HCT116 (cell line): ENCODE data around the gene PRAMEF7. TPM values are rescaled to one million over a fixed set of nuclear protein-coding genes. Genes with fewer than 3 reads are reported as not detected.
"Not testable (repeated sequence)": the region's sequence is repeated elsewhere in the genome, so short reads cannot be mapped to it uniquely, and the experiment has no call there.

Source experiments
- ATAC-seq: fragments of 200-7000 bp; cut with Tn5 transposase; 2 replicates; pipeline ENCODE4 v1.9.1; 2020; ENCODE audit warnings: mild to moderate bottlenecking, moderate library complexity
- Bru-seq: library from RNA; stranded (reverse); fragments of 400-500 nt; gene quantifications from one replicate; lab custom pipeline; 2021; lab: Mats Ljungman, UMichigan
- BruChase-seq, 2 experiments: library from RNA; stranded (reverse); fragments of 400-500 nt; gene quantifications; one replicate each; lab custom pipeline; 2021; lab: Mats Ljungman, UMichigan
- BruUV-seq: library from RNA; stranded (reverse); fragments of 400-500 nt; replicated peaks from 2 replicates; lab custom pipeline; 2021; lab: Mats Ljungman, UMichigan
- CTCF ChIA-PET: fragments of 300-600 bp; sonication (Branson Sonifier 250); formaldehyde crosslinking; loops from one replicate; lab custom pipeline; 2021; ENCODE audit warnings: antibody characterized with exemption; lab: Charles Lee
- POLR2A ChIA-PET: fragments of 300-600, 350-600 bp; sonication (Branson Sonifier 250); formaldehyde crosslinking; loops from one replicate; lab custom pipeline; 2021; ENCODE audit warnings: antibody characterized with exemption; lab: Charles Lee
- RAD21 ChIA-PET, 2 experiments: fragments of 300-600 bp; sonication (Branson Sonifier 250); formaldehyde crosslinking; loops; one replicate each; lab custom pipeline; 2023; ENCODE audit warnings: low total read pairs in 2 of 2; ENCODE audit not compliant: uncharacterized antibody in 2 of 2, unreplicated experiment in 2 of 2, low non-redundant PET in 1 of 2; lab: Charles Lee
- DNase-seq: peaks from one replicate; pipeline ENCODE4 v3.0.0-alpha.2; 2010; ENCODE audit warnings: low read depth, low spot score
- H2AFZ ChIP-seq: fragments of 200-600 bp; shearing (Covaris generic), sonication (generic); 2 replicates; pipeline ENCODE4 v1.6.1; 2017; ENCODE audit warnings: low read depth, mixed run types, mixed read lengths, antibody characterized with exemption, low read length; ENCODE audit not compliant: poor library complexity, severe bottlenecking
- H3K27ac ChIP-seq: 2 replicates; pipeline ENCODE4 v1.5.1; 2012; ENCODE audit warnings: low read depth, low read length
- H3K27me3 ChIP-seq: fragments of 200-600 bp; sonication (generic); 2 replicates; pipeline ENCODE4 v1.6.1; 2016; ENCODE audit warnings: mixed run types, low read length, mixed read lengths; ENCODE audit not compliant: insufficient read depth
- H3K36me3 ChIP-seq, 2 experiments: fragments of 200-500 bp in 1 of 2; fragments of 200-600 bp in 1 of 2; sonication (Bioruptor generic) in 1 of 2; sonication (generic) in 1 of 2; 2 replicates each; pipeline versions ENCODE4 v1.5.1 to v1.6.1; 2014 to 2016; ENCODE audit warnings: low read length in 2 of 2, inconsistent platforms in 1 of 2, mixed read lengths in 1 of 2, mixed run types in 1 of 2; ENCODE audit not compliant: insufficient read depth in 2 of 2, control insufficient read depth in 1 of 2
- H3K4me1 ChIP-seq, 2 experiments: fragments of 200-600 bp in 1 of 2; sonication (generic) in 1 of 2; 2 replicates each; pipeline versions ENCODE4 v1.5.1 to v1.6.1; 2012 to 2017; ENCODE audit warnings: low read length in 2 of 2, inconsistent platforms in 1 of 2, mild to moderate bottlenecking in 1 of 2, mixed read lengths in 1 of 2, mixed run types in 1 of 2, moderate library complexity in 1 of 2; ENCODE audit not compliant: insufficient read depth in 2 of 2, control insufficient read depth in 1 of 2
- H3K4me2 ChIP-seq: fragments of 200-600 bp; sonication (generic); 2 replicates; pipeline ENCODE4 v1.6.1; 2017; ENCODE audit warnings: mixed run types, low read length, mixed read lengths
- H3K4me3 ChIP-seq, 2 experiments: fragments of 200-600 bp in 1 of 2; sonication (generic) in 1 of 2; replicated peaks in 1 of 2; 2 replicates each; pipeline ENCODE4 v1.5.1; 2011 to 2016; ENCODE audit warnings: low read length in 2 of 2, control low read depth in 1 of 2, low read depth in 1 of 2, mild to moderate bottlenecking in 1 of 2, mixed read lengths in 1 of 2, mixed run types in 1 of 2
- H3K79me2 ChIP-seq: fragments of 200-600 bp; sonication (generic); 2 replicates; pipeline ENCODE4 v1.6.1; 2017; ENCODE audit warnings: mild to moderate bottlenecking, mixed run types, low read length, moderate library complexity, mixed read lengths; ENCODE audit not compliant: insufficient read depth
- H3K9ac ChIP-seq: fragments of 200-600 bp; sonication (generic); 2 replicates; pipeline ENCODE4 v1.6.1; 2016; ENCODE audit warnings: low read length, mixed read lengths
- H3K9me2 ChIP-seq: fragments of 200-600 bp; sonication (generic), shearing (Covaris generic); 2 replicates; pipeline ENCODE4 v1.6.1; 2017; ENCODE audit warnings: mixed run types, mild to moderate bottlenecking, moderate library complexity; ENCODE audit not compliant: insufficient read depth
- H3K9me3 ChIP-seq, 2 experiments: fragments of 200-500 bp in 1 of 2; fragments of 200-600 bp in 1 of 2; sonication (Bioruptor generic) in 1 of 2; sonication (generic) in 1 of 2; 2 replicates each; pipeline ENCODE4 v1.6.1; 2014 to 2017; ENCODE audit warnings: low read length in 2 of 2, mixed read lengths in 2 of 2, inconsistent platforms in 1 of 2, low read depth in 1 of 2, mild to moderate bottlenecking in 1 of 2, mixed run types in 1 of 2, moderate library complexity in 1 of 2; ENCODE audit not compliant: control insufficient read depth in 1 of 2, insufficient read depth in 1 of 2
- H4K20me1 ChIP-seq: fragments of 200-600 bp; sonication (generic), shearing (Covaris generic); 2 replicates; pipeline ENCODE4 v1.6.1; 2017; ENCODE audit warnings: mixed run types, mild to moderate bottlenecking, moderate library complexity; ENCODE audit not compliant: insufficient read depth
- intact Hi-C: fragments of 100-400 bp; cut with micrococcal nuclease; formaldehyde crosslinking; loops from 2 replicates; pipeline ENCODE4 v1.10.0; 2022
- long read RNA-seq: library from polyadenylated mRNA; unstranded; transcript quantifications from one replicate; pipeline ENCODE4 v2.0.0, GENCODE V29; 2021; ENCODE audit not compliant: unreplicated experiment
- polyA plus RNA-seq: library from polyadenylated mRNA; unstranded; fragments of >200 nt; gene quantifications from 2 replicates; pipeline ENCODE4 v1.2.1, GENCODE V29; 2012; ENCODE audit warnings: missing spikeins
- total RNA-seq: library from RNA; stranded (reverse); gene quantifications from one replicate; pipeline ENCODE4 v1.2.1, GENCODE V29; 2021; ENCODE audit not compliant: unreplicated experiment

The PRAMEF7 gene
- total RNA-seq (not detected), Bru-seq, nascent RNA (not detected), BruChase-seq, experiment 1, labeled RNA remaining after a 6-hour chase (not detected), BruChase-seq, experiment 2, labeled RNA remaining after a 2-hour chase (not detected)
- polyA plus RNA-seq, result not detected in 2 replicates
- long read RNA-seq, result 0 reads

- H3K79me2 ChIP-seq, H3K27me3 ChIP-seq, DNase-seq, H3K9me2 ChIP-seq, POLR2A ChIA-PET, H3K4me2 ChIP-seq, H3K4me1 ChIP-seq, H3K9me3 ChIP-seq, ATAC-seq, H3K27ac ChIP-seq, H3K4me3 ChIP-seq, H4K20me1 ChIP-seq, H2AFZ ChIP-seq, BruUV-seq, H3K9ac ChIP-seq, RAD21 ChIA-PET, CTCF ChIA-PET, intact Hi-C loops, H3K36me3 ChIP-seq: not testable (repeated sequence)
Measured at GRCh38 chr1:12916310-12916709, at the start of gene PRAMEF7. PRAMEF7 (plus strand) TSS chr1:12916610; CDS start chr1:12917693, 1,083 bp downstream.

GRCh38 chr1:12878453-12878852, 38.0 kb upstream of the PRAMEF7 start:
- intact Hi-C loops, H3K27ac ChIP-seq, BruUV-seq, H3K4me3 ChIP-seq, H4K20me1 ChIP-seq, RAD21 ChIA-PET, DNase-seq, POLR2A ChIA-PET, H3K9ac ChIP-seq, CTCF ChIA-PET, H3K9me3 ChIP-seq, H3K79me2 ChIP-seq, ATAC-seq, H3K36me3 ChIP-seq, H3K4me2 ChIP-seq, H3K27me3 ChIP-seq, H2AFZ ChIP-seq, H3K4me1 ChIP-seq, H3K9me2 ChIP-seq: not testable (repeated sequence)

- H3K27me3 ChIP-seq, H3K9me3 ChIP-seq, BruUV-seq, H3K9me2 ChIP-seq, H3K4me2 ChIP-seq, H3K27ac ChIP-seq, H4K20me1 ChIP-seq, H3K9ac ChIP-seq, RAD21 ChIA-PET, intact Hi-C loops, H3K4me1 ChIP-seq, ATAC-seq, DNase-seq, POLR2A ChIA-PET, H3K36me3 ChIP-seq, H2AFZ ChIP-seq, CTCF ChIA-PET, H3K4me3 ChIP-seq, H3K79me2 ChIP-seq: not testable (repeated sequence)
Measured at GRCh38 chr1:12886101-12886500, 30.3 kb upstream of the PRAMEF7 start, which contains the start of gene PRAMEF4. PRAMEF4 (minus strand) TSS chr1:12886201; CDS start chr1:12883394, 2,807 bp downstream.

- intact Hi-C loops, H3K4me1 ChIP-seq, H3K79me2 ChIP-seq, H3K27me3 ChIP-seq, H2AFZ ChIP-seq, H3K36me3 ChIP-seq, BruUV-seq, H4K20me1 ChIP-seq, H3K4me3 ChIP-seq, H3K9me3 ChIP-seq, ATAC-seq, CTCF ChIA-PET, RAD21 ChIA-PET, H3K9ac ChIP-seq, H3K4me2 ChIP-seq, POLR2A ChIA-PET, H3K27ac ChIP-seq, H3K9me2 ChIP-seq, DNase-seq: not testable (repeated sequence)
Measured at GRCh38 chr1:12898170-12898569, 18.2 kb upstream of the PRAMEF7 start, which contains the start of gene PRAMEF10. PRAMEF10 (minus strand) TSS chr1:12898270; CDS start chr1:12895847, 2,423 bp downstream.
